ENCODE data around the gene GUCY1B1.

GRCh38 chr4:155766622-155767021, 7.8 kb downstream of the GUCY1B1 start:
- no peak for TF ChIP-seq CTCF (IDR thresholded peaks at IDR 0.05)
- TF ChIP-seq POLR2A (IDR thresholded peaks at IDR 0.05) = no peak
